D341Med (cell line): Measurements from ENCODE around the gene NIPBL.
"Not testable (repeated sequence)": the region's sequence is repeated elsewhere in the genome, so short reads cannot be mapped to it uniquely, and the experiment has no call there.

Source experiments
- DNase-seq: peaks from one replicate; pipeline ENCODE4 v3.0.0; 2012; ENCODE audit warnings: low spot score

NIPBL gene

GRCh38 chr5:36877667-36878391 is 1.3 kb downstream of the NIPBL start:
- no peak for DNase-seq

DNA sequence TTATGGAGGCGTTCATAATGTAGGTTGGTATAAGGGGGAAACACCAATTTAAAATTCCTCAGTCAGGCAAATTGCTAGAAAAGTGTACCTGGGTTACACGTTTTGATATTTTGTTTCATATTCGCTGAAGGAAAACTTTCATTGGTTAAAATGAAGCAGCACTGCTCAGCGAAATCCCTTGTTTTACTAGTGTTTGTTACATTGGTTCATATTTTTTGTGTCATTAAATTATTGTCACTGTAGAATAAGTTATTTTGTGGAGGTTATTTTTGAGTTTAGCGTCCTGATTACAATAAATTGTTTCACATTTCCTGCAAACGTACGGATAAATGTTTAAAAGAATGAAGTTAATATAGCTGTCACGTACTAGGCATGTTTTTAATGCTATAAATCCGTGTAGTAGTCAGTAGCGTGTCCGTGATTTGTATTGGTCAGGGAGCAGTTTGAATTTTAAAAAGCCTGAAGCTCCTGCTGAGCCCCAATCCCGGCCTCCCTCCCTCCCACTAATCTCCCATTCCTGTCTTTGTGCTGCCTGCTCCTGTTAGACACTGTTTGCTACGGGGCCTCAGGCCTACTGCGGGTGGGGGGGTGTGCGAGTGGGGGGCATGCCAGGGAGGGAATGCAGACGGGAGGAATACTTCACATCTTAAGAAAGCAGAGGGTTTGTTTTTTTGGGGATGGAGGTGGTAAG is 2.0 kb downstream of the NIPBL start:
- DNase-seq, result peak; percentile 72

DNA sequence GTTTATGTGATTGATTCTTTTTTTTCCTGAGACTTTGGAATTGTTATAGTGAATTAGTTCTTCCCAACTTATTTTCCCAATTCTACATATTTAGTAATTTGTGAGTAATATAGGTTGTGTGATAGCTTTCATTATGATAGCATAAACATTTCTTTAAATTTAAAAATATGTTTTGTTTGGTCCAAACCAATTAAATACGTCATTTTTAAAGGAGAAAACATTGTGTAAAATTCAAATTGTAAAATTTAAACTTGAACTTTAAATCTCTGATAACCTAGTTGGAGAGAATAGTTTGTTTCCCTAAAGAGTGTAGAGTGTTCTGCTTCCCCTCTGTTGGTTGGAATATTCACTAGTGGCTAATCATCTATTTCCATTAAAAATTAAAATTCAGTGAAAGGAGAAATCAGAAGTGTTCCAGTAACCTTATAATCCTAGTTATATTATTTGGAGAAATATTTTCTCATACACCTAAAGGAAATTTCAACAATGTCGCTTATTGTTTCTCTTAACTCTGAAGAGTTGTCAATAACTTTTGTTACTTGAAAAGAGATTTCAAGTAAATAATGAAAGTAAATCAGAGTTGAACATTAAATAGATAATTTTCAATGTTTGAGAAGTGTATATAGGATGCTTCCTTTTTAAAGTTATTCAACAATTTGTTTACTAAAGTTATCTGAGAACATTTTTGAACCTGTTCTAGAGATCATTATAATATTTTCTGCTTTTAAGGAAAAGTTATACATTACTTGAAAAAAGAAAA is 2.9 kb downstream of the NIPBL start:
- no peak for DNase-seq

- DNase-seq, result no peak
Observed at GRCh38 chr5:36880761-36881160, 4.2 kb downstream of the NIPBL start.

GRCh38 chr5:36881304-36881703 is 4.7 kb downstream of the NIPBL start:
- DNase-seq, result no peak

DNA sequence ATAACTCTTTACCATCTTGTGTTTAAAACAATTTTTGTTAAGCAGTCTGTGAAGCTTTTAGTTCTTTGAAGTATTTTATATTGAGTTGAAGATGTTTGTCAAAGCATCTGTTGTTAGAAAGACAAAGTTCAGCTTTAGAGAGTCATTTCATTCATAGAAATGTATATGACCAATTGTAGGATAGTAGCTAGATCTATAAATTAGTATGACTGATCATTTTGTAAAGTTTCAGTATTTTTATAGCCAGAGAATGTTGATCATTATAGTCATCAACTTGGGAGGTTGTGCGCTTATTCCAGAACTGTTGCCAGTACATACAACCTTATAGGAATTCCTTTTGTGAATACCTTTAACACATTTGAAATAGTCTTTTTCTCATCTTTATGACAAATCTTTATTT is 5.2 kb downstream of the NIPBL start:
- no peak for DNase-seq

- DNase-seq, result no peak
Observed at GRCh38 chr5:36882250-36882649, 5.7 kb downstream of the NIPBL start.

DNA sequence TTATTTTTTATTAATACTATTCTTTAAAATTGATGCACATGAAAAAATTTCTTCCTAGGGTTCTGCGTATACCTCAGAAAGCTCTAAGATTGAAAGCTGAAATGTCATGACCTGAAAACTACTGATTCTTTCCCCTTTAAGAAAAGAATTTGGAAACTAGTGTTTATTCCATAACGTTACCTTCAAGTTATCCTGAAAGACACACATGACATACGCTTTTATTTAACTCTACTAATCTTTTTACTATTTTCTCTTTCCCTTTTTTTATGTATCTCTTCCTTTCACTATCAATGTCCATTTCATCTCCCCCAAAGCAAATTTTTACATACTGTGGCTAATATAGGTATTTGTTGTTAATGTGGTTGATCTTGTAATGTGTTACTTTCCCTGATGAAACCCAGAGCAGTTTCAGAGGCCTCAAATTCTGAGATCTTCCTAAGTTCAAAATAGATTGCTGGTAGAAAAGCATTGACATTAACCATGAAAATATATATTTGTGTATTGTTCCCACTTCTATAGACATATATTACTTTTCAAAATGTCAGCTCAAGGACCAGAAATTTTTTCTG is 7.4 kb downstream of the NIPBL start:
- DNase-seq, result no peak

DNA sequence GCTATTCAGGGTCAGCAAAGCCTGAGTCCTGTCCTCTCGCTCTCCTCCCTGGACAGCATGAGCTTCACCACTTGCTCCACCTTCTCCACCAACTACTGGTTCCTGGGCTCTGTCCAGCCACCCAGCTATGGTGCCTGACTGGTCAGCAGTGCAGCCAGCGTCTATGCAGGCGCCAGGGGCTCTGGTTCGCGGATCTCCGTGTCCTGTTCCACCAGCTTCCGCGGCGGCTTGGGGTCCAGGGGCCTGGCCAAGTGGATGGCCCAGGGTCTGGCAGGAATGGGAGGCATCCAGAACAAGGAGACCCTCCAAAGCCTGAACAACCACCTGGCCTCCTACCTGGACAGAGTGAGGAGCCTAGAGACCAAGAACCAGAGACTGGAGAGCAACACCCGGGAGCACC is 8.6 kb downstream of the NIPBL start:
- no peak for DNase-seq

DNA sequence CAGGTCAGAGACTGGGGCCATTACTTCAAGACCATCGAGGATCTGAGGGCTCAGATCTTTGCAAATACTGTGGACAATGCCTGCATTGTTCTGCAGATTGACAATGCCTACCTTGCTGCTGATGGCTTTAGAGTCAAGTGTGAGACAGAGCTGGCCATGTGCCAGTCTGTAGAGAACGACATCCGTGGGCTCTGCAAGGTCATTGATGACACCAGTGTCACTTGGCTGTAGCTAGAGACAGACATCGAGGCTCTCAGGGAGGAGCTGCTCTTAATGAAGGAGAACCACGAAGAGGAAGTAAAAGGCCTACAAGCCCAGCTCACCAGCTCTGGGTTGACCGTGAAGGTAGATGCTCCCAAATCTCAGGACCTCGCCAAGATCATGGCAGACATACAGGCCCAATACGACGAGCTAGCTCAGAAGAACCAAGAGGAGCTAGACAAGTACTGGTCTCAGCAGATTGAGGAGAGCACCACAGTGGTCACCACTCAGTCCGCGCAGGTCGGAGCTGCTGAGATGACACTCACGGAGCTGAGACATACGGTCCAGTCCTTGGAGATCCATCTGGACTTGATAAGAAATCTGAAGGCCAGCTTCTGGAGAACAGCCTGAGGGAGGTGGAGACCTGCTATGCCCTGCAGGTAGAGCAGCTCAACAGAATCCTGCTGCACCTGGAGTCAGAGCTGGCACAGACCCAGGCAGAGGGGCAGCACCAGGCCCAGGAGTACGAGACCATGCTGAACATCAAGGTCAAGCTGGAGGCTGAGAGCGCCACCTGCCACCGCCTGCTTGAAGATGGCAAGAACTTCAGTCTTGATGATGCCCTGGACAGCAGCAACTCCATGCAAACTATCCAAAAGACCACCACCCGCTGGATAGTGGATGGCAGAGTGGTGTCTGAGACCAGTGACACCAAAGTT is 9.3 kb downstream of the NIPBL start:
- no peak for DNase-seq

DNA sequence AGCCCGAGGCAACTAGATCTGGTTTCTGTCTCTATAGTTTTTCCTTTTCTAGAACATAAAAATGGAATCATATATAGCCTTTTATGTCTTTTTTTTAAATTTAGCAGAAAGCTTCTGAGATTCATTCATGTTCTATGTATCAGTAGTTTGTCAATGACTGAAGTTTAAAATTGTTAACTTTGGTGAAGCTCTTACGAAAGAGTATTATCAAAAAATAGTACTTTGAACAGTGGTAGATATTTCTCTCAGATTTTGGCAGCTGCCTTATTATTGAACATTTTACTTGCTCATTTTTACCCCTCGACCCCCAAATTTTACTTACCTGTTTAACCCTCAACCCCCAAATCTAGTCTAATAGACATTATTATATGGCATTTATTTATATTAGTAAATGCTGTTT is 10.2 kb downstream of the NIPBL start:
- no peak for DNase-seq

GRCh38 chr5:36887532-36887931 is 11.0 kb downstream of the NIPBL start:
- DNase-seq, result no peak

GRCh38 chr5:36888303-36888702 is 11.7 kb downstream of the NIPBL start:
- DNase-seq, result no peak

- no peak for DNase-seq
Observed at GRCh38 chr5:36889264-36889663, 12.7 kb downstream of the NIPBL start.

- no peak for DNase-seq
Observed at GRCh38 chr5:36891266-36891665, 14.7 kb downstream of the NIPBL start.

DNA sequence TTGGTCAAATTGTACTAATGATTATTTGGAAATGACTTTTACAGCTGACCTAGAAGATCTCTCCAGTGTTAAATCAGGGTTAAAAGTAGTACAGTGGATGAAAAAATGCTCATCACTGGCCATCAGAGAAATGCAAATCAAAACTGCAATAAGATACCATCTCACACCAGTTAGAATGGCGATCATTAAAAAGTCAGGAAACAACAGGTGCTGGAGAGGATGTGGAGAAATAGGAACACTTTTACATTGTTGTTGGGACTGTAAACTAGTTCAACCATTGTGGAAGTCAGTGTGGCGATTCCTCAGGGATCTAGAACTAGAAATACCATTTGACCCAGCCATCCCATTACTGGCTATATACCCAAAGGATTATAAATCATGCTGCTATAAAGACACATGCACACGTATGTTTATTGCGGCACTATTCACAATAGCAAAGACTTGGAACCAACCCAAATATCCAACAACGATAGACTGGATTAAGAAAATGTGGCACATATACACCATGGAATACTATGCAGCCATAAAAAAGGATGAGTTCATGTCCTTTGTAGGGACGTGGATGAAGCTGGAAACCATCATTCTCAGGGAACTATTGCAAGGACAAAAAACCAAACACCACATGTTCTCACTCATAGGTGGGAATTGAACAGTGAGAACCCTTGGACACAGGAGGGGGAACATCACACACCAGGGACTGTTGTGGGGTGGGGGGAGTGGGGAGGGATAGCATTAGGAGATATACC is 15.7 kb downstream of the NIPBL start:
- not testable (repeated sequence) for DNase-seq

DNA sequence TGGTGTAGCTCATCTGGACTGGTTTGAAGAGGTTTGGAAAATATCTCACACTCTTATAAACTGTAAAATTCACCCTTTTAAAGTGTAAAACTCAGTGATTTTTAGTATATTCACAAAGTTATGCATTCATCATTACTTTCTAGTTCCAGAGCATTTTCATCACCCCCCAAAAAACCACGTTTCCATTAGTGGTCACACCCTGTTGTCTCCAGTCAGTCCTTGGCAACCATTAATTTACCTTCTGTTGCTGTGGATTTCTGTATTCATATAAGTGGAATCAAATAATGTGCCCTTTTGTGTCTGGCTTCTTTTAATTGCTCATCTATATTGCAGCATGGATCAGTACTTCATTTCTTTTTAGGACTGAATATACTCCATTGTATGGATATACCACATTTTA is 18.4 kb downstream of the NIPBL start:
- DNase-seq, result no peak

- DNase-seq, result no peak
Observed at GRCh38 chr5:36896476-36896875, 19.9 kb downstream of the NIPBL start.

DNA sequence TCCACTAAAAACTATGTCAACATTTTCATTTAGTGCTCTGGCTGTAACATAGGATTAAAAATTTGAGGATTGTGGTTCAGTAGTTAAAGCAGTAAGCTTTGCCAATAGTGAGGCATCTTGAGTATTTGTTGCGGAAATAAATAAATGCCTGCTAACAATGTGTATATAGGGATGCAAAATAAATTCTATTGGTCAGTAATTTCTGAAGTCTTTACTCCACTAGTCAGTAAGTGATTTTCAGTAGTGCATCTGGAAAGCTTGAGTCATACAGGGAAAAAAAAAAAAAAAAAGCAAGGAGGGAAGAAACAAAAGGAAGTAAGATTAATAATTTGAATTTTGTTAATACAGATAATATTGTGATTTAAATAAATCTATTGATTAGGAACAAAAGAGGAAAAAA is 21.0 kb downstream of the NIPBL start:
- DNase-seq, result no peak

DNA sequence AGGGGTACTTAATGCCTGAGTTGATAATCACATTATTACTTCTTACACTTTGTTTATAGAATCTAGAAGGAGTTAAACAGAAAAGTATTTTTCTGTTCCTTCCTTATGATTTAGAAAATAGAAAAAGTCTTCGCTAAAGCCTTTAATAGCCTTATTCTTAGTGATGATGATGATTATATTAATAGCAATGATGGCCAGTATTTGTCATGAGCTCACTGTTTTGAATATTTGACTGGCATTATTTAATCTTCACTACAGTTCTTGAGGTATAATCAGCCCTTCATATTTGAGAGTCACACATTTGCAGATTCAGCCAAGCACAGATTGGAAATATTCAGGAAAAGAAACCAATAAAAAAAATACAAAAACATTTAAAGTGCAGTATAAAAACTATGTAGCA is 23.3 kb downstream of the NIPBL start:
- DNase-seq, result no peak

GRCh38 chr5:36900283-36900682 is 23.7 kb downstream of the NIPBL start:
- DNase-seq, result no peak
